CD4-positive, alpha-beta T cell (primary cell): ENCODE measurements around the gene IGFBP2. TPM values are rescaled to one million over a fixed set of nuclear protein-coding genes. Genes with fewer than 3 reads are reported as not detected.

Experiments used
- ATAC-seq: fragments of 200-7000 bp; cut with Tn5 transposase; one replicate; pipeline ENCODE4 v1.10.0; 2022; ENCODE audit warnings: mild to moderate bottlenecking; ENCODE audit not compliant: poor library complexity
- CTCF ChIA-PET: fragments of 350-600 bp; sonication (Branson Sonifier 250); formaldehyde crosslinking; loops from one replicate; lab custom pipeline; 2021; ENCODE audit warnings: antibody characterized with exemption, inconsistent platforms; lab: Charles Lee
- POLR2A ChIA-PET: fragments of 350-600 bp; sonication (Branson Sonifier 250); formaldehyde crosslinking; loops from one replicate; lab custom pipeline; 2021; ENCODE audit warnings: antibody characterized with exemption, inconsistent platforms; lab: Charles Lee
- DNase-seq, 14 experiments: peaks; one replicate each; pipeline ENCODE4 v3.0.0-alpha.2; 2013 to 2020; ENCODE audit warnings: mixed read lengths in 2 of 14
- H3K27ac ChIP-seq, 2 donors: one replicate each; pipeline versions ENCODE4 v1.5.1 to v1.7.0; 2013; ENCODE audit warnings: low read length in 2 of 2, low read depth in 1 of 2, mild to moderate bottlenecking in 1 of 2
- H3K27me3 ChIP-seq, 2 experiments: 1 replicate in 1 of 2; 2 replicates in 1 of 2; pipeline versions ENCODE4 v1.6.1 to v1.7.0; 2013; ENCODE audit warnings: low read length in 2 of 2, control low read depth in 1 of 2, mild to moderate bottlenecking in 1 of 2, moderate library complexity in 1 of 2; ENCODE audit not compliant: insufficient read depth in 2 of 2, control insufficient read depth in 1 of 2
- H3K36me3 ChIP-seq: one replicate; pipeline ENCODE4 v1.6.1; 2013; ENCODE audit warnings: low read length, control low read depth; ENCODE audit not compliant: insufficient read depth
- H3K4me1 ChIP-seq: one replicate; pipeline ENCODE4 v1.6.1; 2013; ENCODE audit warnings: low read length, control low read depth; ENCODE audit not compliant: insufficient read depth
- H3K4me3 ChIP-seq: one replicate; pipeline ENCODE4 v1.5.1; 2013; ENCODE audit warnings: mild to moderate bottlenecking, low read length, moderate library complexity
- H3K9me3 ChIP-seq, 2 experiments: 1 replicate in 1 of 2; 2 replicates in 1 of 2; pipeline versions ENCODE4 v1.6.1 to v1.7.0; 2013; ENCODE audit warnings: low read length in 2 of 2, mild to moderate bottlenecking in 2 of 2, control low read depth in 1 of 2, moderate library complexity in 1 of 2; ENCODE audit not compliant: control insufficient read depth in 1 of 2, insufficient read depth in 1 of 2
- H3K27ac Mint-ChIP-seq: one replicate; pipeline ENCODE4 v1.8.0; 2020; ENCODE audit warnings: mixed read lengths
- H3K27me3 Mint-ChIP-seq: one replicate; pipeline ENCODE4 v1.8.0; 2021; ENCODE audit warnings: mixed read lengths
- H3K36me3 Mint-ChIP-seq: one replicate; pipeline ENCODE4 v1.8.0; 2021; ENCODE audit warnings: low read depth, mixed read lengths
- H3K4me1 Mint-ChIP-seq: one replicate; pipeline ENCODE4 v1.8.0; 2021; ENCODE audit warnings: low read depth, mixed read lengths
- H3K4me3 Mint-ChIP-seq: one replicate; pipeline ENCODE4 v1.8.0; 2020; ENCODE audit warnings: mild to moderate bottlenecking, mixed read lengths
- H3K9me3 Mint-ChIP-seq: one replicate; pipeline ENCODE4 v1.8.0; 2020; ENCODE audit warnings: mixed read lengths
- intact Hi-C, 2 experiments: fragments of 100-400 bp; cut with DNase I in 1 of 2; cut with micrococcal nuclease in 1 of 2; formaldehyde crosslinking; loops; one replicate each; pipeline versions ENCODE4 v1.15.1 to v1.9.0; 2023 to 2025; cut with DNase I, micrococcal nuclease
- total RNA-seq, 174 experiments: library from RNA in 2 of 174; stranded (reverse) in 2 of 174; gene quantifications; one replicate each; pipeline ENCODE4 v1.2.3 and lab custom pipeline; 2021 to 2026
- TF ChIP-seq, protein P1 (sequence below): fragments of 200-600 bp; IDR thresholded peaks from one replicate; pipeline ENCODE4 v1.8.0; 2022; ENCODE audit warnings: antibody characterized with exemption, mild to moderate bottlenecking

Gene IGFBP2
- total RNA-seq, 2 experiments from 2014 or later, result not detected

DNA sequence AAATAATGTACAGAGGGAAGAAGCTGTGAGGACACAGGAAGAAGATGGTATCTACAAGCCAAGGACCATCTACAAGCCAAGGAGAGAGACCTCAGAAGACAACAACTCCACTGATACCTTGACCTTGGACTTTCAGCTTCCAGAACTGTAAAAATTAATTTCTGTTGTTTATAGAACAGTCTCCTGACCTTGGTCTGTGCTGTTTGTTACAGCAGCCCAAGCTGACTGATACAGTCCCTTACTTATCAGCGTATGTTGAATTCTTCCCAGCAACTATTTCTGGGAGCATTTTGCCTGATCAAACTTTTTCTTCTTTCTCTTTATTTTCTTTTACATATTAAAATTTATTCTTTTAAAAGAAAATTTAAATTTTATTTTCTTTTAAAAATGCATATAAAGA lies 47.8 kb upstream of the IGFBP2 start:
- Mint-ChIP-seq H3K4me3 (no peak overlapping the region), H3K4me1 (no peaks in the 10 kb centered on the region), H3K36me3 (no peaks in the 10 kb centered on the region), H3K27me3 (peaks cover 44% of the 10 kb centered on the region), H3K9me3 (no peaks in the 10 kb centered on the region), H3K27ac (no peak overlapping the region)
- H3K27ac ChIP-seq, result no peak overlapping the region
- ATAC-seq, result no peak
- H3K4me1 ChIP-seq, result no peaks in the 10 kb centered on the region
- H3K27me3 ChIP-seq, result peaks cover 0 to 20% of the 10 kb centered on the region in 2 experiments
- DNase-seq, result no peak
- H3K36me3 ChIP-seq, result no peaks in the 10 kb centered on the region
- POLR2A ChIA-PET, result no interaction called here
- no peak overlapping the region for H3K4me3 ChIP-seq
- H3K9me3 ChIP-seq, result no peaks in the 10 kb centered on the region
- TF ChIP-seq, protein P1, sequence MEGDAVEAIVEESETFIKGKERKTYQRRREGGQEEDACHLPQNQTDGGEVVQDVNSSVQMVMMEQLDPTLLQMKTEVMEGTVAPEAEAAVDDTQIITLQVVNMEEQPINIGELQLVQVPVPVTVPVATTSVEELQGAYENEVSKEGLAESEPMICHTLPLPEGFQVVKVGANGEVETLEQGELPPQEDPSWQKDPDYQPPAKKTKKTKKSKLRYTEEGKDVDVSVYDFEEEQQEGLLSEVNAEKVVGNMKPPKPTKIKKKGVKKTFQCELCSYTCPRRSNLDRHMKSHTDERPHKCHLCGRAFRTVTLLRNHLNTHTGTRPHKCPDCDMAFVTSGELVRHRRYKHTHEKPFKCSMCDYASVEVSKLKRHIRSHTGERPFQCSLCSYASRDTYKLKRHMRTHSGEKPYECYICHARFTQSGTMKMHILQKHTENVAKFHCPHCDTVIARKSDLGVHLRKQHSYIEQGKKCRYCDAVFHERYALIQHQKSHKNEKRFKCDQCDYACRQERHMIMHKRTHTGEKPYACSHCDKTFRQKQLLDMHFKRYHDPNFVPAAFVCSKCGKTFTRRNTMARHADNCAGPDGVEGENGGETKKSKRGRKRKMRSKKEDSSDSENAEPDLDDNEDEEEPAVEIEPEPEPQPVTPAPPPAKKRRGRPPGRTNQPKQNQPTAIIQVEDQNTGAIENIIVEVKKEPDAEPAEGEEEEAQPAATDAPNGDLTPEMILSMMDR, result no peak
- CTCF ChIA-PET, result no interaction called here
- intact Hi-C loops, result no loop called here

- Histone ChIP-seq H3K36me3 (no peaks in the 10 kb centered on the region), H3K27me3 (peaks cover 6 to 19% of the 10 kb centered on the region in 2 experiments), H3K4me3 (no peak overlapping the region), H3K9me3 (no peaks in the 10 kb centered on the region), H3K4me1 (no peaks in the 10 kb centered on the region), H3K27ac (no peak overlapping the region)
- TF ChIP-seq, protein P1, result no peak
- POLR2A ChIA-PET, result no interaction called here
- H3K4me3 Mint-ChIP-seq, result no peak overlapping the region
- no peaks in the 10 kb centered on the region for H3K9me3 Mint-ChIP-seq
- ATAC-seq, result no peak
- no peak overlapping the region for H3K27ac Mint-ChIP-seq
- H3K27me3 Mint-ChIP-seq, result peaks cover 18% of the 10 kb centered on the region
- H3K4me1 Mint-ChIP-seq, result no peaks in the 10 kb centered on the region
- intact Hi-C loops, result no loop called here
- CTCF ChIA-PET, result no interaction called here
- no peak for DNase-seq
- no peaks in the 10 kb centered on the region for H3K36me3 Mint-ChIP-seq
Observed at GRCh38 chr2:216588861-216589710, 44.1 kb upstream of the IGFBP2 start.

DNA sequence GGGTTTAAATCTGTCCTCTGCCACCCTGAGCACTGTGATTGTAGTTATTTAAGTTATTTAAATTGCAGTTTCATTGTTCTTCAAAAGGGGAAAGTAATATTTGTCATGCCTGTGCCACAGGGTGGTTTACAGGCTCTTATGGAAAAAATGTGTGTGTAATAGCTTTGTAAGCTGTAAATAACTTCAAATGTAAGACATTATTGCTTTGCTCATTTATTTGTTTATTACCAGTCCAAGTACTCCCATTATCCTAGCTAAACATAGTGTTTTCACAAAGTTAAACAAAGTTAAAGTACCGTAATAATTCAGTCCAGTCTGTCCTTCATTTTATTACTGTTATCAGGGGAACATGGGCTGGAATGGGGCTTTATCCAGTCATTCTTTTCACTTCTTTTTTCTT lies 43.4 kb upstream of the IGFBP2 start:
- Mint-ChIP-seq H3K27ac (no peak overlapping the region), H3K27me3 (peaks cover 11% of the 10 kb centered on the region), H3K4me1 (no peaks in the 10 kb centered on the region), H3K4me3 (no peak overlapping the region), H3K36me3 (no peaks in the 10 kb centered on the region), H3K9me3 (no peaks in the 10 kb centered on the region)
- ChIA-PET POLR2A (no interaction called here), CTCF (no interaction called here)
- peaks cover 6 to 12% of the 10 kb centered on the region in 2 experiments for H3K27me3 ChIP-seq
- H3K4me3 ChIP-seq, result no peak overlapping the region
- H3K36me3 ChIP-seq, result no peaks in the 10 kb centered on the region
- intact Hi-C loops, result no loop called here
- no peak for ATAC-seq
- no peak for DNase-seq
- TF ChIP-seq, protein P1, result no peak
- no peak overlapping the region for H3K27ac ChIP-seq
- H3K9me3 ChIP-seq, result no peaks in the 10 kb centered on the region
- no peaks in the 10 kb centered on the region for H3K4me1 ChIP-seq
